H1 (cell line): ENCODE measurements around the gene ANKRD6. TPM values are rescaled to one million over a fixed set of nuclear protein-coding genes. Genes with fewer than 3 reads are reported as not detected.

Experiments
- ASH2L ChIP-seq: fragments of 200-600, 300-600 bp; sonication (generic); IDR thresholded peaks from one replicate; pipeline ENCODE4 v1.7.1; 2017; ENCODE audit warnings: low read length
- CHD2 ChIP-seq: IDR thresholded peaks from 2 replicates; pipeline ENCODE4 v1.6.1; 2012; ENCODE audit warnings: low read length, improper control_type of control experiment
- CREB1 ChIP-seq: IDR thresholded peaks from 2 replicates; pipeline ENCODE4 v1.6.1; 2012; ENCODE audit warnings: inconsistent platforms
- EGR1 ChIP-seq: IDR thresholded peaks from 2 replicates; pipeline ENCODE4 v1.6.1; 2011; ENCODE audit warnings: low read depth, low read length, borderline replicate concordance
- GABPA ChIP-seq: IDR thresholded peaks from 2 replicates; pipeline ENCODE4 v1.6.1; 2011; ENCODE audit warnings: mild to moderate bottlenecking, low read length, moderate library complexity, borderline replicate concordance; ENCODE audit not compliant: insufficient read depth
- HDAC6 ChIP-seq: IDR thresholded peaks from one replicate; pipeline ENCODE4 v1.7.1; 2012; ENCODE audit warnings: low read depth, mild to moderate bottlenecking, inconsistent platforms, low read length, moderate library complexity
- JUND ChIP-seq: IDR thresholded peaks from 2 replicates; pipeline ENCODE4 v1.6.1; 2011; ENCODE audit warnings: mild to moderate bottlenecking, improper control_type of control experiment, low read length
- KDM4A ChIP-seq: IDR thresholded peaks from one replicate; pipeline ENCODE4 v1.7.1; 2012; ENCODE audit warnings: low read depth, mild to moderate bottlenecking, moderate library complexity, low read length, inconsistent platforms; ENCODE audit not compliant: severe bottlenecking
- NRF1 ChIP-seq: IDR thresholded peaks from 2 replicates; pipeline ENCODE4 v1.6.1; 2011; ENCODE audit warnings: mild to moderate bottlenecking, low read depth, low read length, improper control_type of control experiment
- SAP30 ChIP-seq: fragments of 300-600 bp; sonication (generic); IDR thresholded peaks from 2 replicates; pipeline ENCODE4 v1.7.1; 2012; ENCODE audit warnings: low read length, moderate library complexity, mild to moderate bottlenecking, inconsistent platforms; ENCODE audit not compliant: insufficient read depth, insufficient replicate concordance
- SRF ChIP-seq: IDR thresholded peaks from 2 replicates; pipeline ENCODE4 v1.6.1; 2011; ENCODE audit warnings: mild to moderate bottlenecking, low read depth, low read length, moderate library complexity
- TBP ChIP-seq: IDR thresholded peaks from 2 replicates; pipeline ENCODE4 v1.6.1; 2011; ENCODE audit warnings: low read depth, low read length, improper control_type of control experiment
- polyA plus RNA-seq, 7 experiments: library from polyadenylated mRNA; depleted of rRNA in 3 of 7; stranded (reverse) in 5 of 7; unstranded in 2 of 7; fragments of >200 nt in 5 of 7; fragments of 200-250 nt in 2 of 7; gene quantifications; 1 replicate in 5 of 7; 2 replicates in 1 of 7; 4 replicates in 1 of 7; pipeline versions ENCODE4 v1.2.1 to v1.2.3, GENCODE V29; 2011 to 2013; ENCODE audit warnings: missing spikeins in 2 of 7, mixed read lengths in 2 of 7
- total RNA-seq: library from RNA; stranded (reverse); fragmentation: NEBNext Ultra II Directional; extraction: Animal tissue kit (Norgen Biotek cat#: 25700); gene quantifications from 2 replicates; pipeline ENCODE4 v1.2.1, GENCODE V29; 2021
- TF ChIP-seq, protein P1 (sequence below): fragments of 300-600 bp; sonication (generic); IDR thresholded peaks from 2 replicates; pipeline ENCODE4 v1.7.1; 2012; ENCODE audit warnings: low read length, moderate library complexity, mild to moderate bottlenecking, inconsistent platforms; ENCODE audit not compliant: insufficient replicate concordance

Gene ANKRD6
- total and polyA plus RNA-seq, 2 of the 8 experiments (the other 6 are each of a cell fraction or from before 2014, with no cell fraction given), result 5.9 to 12.8 TPM

DNA sequence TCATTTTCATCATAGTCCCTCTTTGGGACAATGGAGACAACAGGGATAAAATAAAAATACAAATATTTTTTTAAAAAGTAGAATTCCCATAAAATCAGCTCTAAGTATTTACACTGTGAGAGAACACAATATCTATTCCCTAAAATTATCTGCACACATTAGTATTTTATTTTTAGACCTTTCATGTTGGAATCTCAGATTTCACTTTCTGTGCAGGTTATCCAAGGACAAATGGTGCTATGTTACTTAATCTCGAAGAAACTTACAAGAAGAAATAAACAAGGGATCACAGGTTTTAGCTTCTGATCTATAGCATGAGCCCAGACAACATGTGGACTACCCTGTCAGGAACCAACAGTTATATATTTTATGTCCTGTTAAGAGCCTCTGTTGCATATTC is 228.6 kb downstream of the ANKRD6 start (continued):
- TF ChIP-seq, protein P1, sequence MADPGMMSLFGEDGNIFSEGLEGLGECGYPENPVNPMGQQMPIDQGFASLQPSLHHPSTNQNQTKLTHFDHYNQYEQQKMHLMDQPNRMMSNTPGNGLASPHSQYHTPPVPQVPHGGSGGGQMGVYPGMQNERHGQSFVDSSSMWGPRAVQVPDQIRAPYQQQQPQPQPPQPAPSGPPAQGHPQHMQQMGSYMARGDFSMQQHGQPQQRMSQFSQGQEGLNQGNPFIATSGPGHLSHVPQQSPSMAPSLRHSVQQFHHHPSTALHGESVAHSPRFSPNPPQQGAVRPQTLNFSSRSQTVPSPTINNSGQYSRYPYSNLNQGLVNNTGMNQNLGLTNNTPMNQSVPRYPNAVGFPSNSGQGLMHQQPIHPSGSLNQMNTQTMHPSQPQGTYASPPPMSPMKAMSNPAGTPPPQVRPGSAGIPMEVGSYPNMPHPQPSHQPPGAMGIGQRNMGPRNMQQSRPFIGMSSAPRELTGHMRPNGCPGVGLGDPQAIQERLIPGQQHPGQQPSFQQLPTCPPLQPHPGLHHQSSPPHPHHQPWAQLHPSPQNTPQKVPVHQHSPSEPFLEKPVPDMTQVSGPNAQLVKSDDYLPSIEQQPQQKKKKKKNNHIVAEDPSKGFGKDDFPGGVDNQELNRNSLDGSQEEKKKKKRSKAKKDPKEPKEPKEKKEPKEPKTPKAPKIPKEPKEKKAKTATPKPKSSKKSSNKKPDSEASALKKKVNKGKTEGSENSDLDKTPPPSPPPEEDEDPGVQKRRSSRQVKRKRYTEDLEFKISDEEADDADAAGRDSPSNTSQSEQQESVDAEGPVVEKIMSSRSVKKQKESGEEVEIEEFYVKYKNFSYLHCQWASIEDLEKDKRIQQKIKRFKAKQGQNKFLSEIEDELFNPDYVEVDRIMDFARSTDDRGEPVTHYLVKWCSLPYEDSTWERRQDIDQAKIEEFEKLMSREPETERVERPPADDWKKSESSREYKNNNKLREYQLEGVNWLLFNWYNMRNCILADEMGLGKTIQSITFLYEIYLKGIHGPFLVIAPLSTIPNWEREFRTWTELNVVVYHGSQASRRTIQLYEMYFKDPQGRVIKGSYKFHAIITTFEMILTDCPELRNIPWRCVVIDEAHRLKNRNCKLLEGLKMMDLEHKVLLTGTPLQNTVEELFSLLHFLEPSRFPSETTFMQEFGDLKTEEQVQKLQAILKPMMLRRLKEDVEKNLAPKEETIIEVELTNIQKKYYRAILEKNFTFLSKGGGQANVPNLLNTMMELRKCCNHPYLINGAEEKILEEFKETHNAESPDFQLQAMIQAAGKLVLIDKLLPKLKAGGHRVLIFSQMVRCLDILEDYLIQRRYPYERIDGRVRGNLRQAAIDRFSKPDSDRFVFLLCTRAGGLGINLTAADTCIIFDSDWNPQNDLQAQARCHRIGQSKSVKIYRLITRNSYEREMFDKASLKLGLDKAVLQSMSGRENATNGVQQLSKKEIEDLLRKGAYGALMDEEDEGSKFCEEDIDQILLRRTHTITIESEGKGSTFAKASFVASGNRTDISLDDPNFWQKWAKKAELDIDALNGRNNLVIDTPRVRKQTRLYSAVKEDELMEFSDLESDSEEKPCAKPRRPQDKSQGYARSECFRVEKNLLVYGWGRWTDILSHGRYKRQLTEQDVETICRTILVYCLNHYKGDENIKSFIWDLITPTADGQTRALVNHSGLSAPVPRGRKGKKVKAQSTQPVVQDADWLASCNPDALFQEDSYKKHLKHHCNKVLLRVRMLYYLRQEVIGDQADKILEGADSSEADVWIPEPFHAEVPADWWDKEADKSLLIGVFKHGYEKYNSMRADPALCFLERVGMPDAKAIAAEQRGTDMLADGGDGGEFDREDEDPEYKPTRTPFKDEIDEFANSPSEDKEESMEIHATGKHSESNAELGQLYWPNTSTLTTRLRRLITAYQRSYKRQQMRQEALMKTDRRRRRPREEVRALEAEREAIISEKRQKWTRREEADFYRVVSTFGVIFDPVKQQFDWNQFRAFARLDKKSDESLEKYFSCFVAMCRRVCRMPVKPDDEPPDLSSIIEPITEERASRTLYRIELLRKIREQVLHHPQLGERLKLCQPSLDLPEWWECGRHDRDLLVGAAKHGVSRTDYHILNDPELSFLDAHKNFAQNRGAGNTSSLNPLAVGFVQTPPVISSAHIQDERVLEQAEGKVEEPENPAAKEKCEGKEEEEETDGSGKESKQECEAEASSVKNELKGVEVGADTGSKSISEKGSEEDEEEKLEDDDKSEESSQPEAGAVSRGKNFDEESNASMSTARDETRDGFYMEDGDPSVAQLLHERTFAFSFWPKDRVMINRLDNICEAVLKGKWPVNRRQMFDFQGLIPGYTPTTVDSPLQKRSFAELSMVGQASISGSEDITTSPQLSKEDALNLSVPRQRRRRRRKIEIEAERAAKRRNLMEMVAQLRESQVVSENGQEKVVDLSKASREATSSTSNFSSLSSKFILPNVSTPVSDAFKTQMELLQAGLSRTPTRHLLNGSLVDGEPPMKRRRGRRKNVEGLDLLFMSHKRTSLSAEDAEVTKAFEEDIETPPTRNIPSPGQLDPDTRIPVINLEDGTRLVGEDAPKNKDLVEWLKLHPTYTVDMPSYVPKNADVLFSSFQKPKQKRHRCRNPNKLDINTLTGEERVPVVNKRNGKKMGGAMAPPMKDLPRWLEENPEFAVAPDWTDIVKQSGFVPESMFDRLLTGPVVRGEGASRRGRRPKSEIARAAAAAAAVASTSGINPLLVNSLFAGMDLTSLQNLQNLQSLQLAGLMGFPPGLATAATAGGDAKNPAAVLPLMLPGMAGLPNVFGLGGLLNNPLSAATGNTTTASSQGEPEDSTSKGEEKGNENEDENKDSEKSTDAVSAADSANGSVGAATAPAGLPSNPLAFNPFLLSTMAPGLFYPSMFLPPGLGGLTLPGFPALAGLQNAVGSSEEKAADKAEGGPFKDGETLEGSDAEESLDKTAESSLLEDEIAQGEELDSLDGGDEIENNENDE, result no peak
- TF ChIP-seq ASH2L (no peak), NRF1 (no peak), JUND (no peak), SRF (no peak), SAP30 (no peak), CHD2 (no peak), KDM4A (no peak), GABPA (no peak), TBP (no peak), EGR1 (no peak), CREB1 (no peak), HDAC6 (no peak)
